ENCODE measurements around the gene PEX14.
A peak's percentile ranks its signal among the peaks of the same experiment; 100 is the strongest.

PEX14 gene

GRCh38 chr1:10615932-10616671 lies 141.4 kb downstream of the PEX14 start:
- no peak for DNase-seq

- DNase-seq: no peak
Measured at GRCh38 chr1:10616696-10617095, 141.9 kb downstream of the PEX14 start.

- DNase-seq: no peak
Measured at GRCh38 chr1:10617318-10617717, 142.6 kb downstream of the PEX14 start.

GRCh38 chr1:10617931-10618885 lies 143.5 kb downstream of the PEX14 start:
- no peak for DNase-seq

DNA sequence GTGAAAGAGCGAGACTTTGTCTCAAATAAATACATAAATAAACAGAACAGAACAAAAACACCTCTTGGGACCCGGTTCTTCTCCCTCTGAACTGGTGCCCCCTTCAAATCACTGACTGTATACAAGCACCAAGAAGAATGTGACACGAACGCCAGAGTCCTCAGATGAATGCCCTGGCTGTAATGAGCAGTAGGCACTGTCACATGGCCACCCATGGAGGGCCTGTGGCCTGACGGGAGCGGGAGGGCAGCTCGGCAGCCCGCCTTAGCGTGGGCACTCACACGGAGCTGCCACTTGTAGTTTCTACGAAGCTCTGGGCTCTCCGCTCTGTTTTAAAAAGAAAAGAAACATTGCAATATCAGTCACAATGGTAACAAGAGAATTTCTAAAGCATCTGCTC lies 146.0 kb downstream of the PEX14 start:
- peak in 14 of 51 donors; percentile 5 to 51 (median 12) for DNase-seq

DNA sequence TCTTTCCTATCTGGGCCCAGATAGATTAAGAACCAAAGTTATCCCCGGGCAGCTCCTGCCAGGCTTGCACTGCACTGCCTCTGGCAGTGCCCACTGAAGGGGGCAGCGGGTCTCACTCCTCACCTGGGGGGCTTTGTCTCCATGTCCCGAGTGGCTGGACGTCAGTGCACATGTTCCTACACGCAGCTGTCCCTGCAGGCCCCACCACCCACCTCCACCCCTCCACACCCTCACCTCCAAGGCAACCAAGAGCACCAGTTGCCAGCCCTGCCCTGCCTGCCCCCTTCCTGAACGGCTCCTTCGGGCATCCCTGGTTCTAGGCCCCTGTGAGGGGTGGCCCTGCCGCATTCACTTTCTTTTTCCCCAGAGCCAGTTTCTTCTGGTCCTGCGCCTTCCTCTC lies 147.2 kb downstream of the PEX14 start:
- DNase-seq: no peak

DNA sequence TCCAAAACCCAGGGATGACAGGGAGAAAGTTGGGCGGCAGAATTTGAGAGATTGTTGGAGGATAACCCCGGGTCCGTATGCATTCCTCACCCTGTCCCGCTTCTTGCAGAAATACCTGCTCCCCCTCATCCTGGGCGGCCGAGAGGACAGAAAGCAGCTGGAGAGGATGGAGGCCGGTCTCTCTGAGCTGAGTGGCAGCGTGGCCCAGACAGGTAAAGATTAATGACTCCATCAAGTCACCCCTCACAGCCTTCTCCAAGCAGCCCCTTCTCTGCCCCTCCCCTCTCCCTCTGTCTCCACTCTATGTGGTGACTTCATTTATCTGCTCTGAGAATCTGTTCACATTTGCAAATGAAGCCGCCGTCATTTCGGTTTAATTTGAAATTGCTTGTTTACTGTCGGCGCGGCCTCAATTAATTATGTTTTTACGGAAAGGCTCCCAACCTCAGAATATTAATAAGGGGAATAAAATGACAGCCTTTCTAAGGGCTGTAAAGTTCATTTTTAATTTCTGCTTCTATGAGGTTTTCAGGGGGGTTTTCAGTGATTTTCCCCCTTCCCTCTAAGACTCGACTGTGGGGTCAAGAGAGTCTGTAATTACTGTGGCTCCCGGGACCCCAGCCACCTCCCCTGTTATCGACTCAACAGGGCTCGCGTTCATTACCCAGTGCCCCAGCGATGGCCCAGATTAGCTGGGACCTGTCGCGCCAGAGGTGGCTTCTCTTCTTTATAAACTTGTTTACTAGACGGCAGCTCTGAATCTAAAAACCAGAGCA lies 148.3 kb downstream of the PEX14 start:
- DNase-seq: no peak

- DNase-seq: no peak
Measured at GRCh38 chr1:10623686-10624145, 149.0 kb downstream of the PEX14 start.

DNA sequence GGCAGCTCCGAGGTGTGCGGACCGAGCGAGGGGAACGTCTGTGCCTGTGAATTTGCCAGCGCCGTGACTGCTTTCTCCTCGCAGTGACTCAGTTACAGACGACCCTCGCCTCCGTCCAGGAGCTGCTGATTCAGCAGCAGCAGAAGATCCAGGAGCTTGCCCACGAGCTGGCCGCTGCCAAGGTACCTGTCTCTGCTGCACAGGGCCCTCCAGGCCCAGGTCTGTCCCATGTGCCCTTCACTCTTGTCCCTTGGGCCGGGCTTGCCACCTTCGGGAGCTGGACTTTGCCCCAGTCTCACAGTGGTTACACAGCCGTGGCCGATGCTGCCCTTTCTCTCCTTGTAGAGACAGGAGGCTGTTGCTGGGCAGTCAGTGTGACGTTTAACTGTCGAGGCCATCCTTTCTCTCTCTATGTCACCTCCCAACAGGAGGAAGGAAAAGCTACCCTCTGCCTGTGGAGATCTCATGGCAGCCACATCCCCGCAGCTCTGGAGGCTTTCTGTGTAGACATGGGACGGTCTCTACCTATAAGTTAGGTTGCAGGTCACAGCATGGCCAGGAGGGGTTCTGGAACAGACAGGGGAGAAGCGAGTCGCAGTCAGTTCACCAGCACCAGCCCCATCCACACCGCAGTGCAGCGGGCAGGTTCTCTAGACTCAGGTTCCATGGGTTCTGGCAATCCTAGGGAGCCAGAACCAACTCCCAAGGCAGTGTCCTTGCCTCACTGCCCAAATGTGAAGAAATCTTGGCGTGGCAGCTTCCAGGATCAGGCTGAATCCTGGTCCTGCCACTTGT lies 149.7 kb downstream of the PEX14 start:
- no peak for DNase-seq

- no peak for DNase-seq
Measured at GRCh38 chr1:10625076-10625475, 150.3 kb downstream of the PEX14 start.

- no peak for DNase-seq
Measured at GRCh38 chr1:10625554-10625953, 150.8 kb downstream of the PEX14 start.

DNA sequence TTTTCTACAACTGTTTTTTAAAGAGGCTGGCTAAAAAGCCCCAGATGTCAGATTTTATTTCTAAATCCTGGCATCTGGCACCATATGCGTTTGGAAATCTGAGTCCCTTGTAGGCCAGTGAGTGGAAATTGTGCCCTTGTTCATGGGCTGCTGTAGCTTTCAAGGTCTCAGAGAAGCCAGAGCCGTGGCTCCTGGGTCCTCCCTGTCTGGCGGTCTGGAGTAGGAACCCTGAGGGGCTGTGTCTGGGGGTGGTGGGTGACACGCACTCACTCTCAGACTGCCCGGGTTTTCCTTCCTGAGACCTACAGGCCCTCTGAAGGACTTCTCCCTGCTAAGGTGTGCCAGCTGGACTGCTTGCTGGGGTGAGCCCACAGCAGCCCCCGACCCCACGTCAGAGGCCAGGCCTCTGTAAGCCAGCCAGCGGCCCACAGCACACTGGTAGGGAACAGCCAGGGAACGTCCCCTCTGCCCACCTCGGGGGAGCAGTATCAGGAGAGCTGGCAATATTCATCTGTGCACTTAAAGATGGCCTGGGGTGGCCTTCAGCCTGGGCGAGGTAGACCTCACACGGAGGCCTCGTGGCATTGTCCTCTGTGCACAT lies 151.5 kb downstream of the PEX14 start:
- DNase-seq: no peak

DNA sequence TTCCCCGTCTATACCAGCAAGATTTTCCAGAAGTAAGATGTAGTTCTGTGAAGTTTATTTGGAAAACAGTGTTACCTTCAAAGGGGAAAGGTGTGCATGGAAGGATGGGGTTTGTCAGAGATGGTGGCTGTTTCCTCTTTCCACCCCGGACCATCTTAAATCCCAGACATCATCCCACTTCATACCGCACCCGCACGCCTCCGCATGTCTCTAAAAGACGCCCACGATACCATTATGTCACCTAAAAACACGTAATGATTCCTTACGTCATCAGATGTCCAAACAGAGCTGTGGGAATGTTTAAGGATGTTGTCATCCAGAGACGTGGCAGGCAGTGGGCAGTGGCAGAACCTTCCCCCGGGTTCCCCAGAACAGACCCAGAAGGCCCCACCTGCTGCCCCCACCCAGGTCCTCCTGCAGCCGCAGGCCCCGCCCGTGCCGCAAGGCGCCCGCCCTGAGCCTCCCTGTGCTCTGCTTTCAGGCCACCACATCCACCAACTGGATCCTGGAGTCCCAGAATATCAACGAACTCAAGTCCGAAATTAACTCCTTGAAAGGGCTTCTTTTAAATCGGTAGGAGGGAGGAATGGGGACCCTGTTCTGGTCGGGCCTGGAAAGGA lies 152.2 kb downstream of the PEX14 start:
- no peak for DNase-seq

- peak in 9 of 51 donors; percentile 10 to 48 (median 24) for DNase-seq
Measured at GRCh38 chr1:10628685-10629084, 153.9 kb downstream of the PEX14 start.

- no peak for DNase-seq
Measured at GRCh38 chr1:10629091-10629815, 154.5 kb downstream of the PEX14 start.

GRCh38 chr1:10629816-10630571 lies 155.2 kb downstream of the PEX14 start:
- DNase-seq: no peak

GRCh38 chr1:10630661-10631120 lies 155.9 kb downstream of the PEX14 start:
- no peak for DNase-seq

GRCh38 chr1:10631121-10631810 lies 156.5 kb downstream of the PEX14 start:
- no peak for DNase-seq

Data from hypothalamus (tissue), 51 donors.